IPS-18a (cell line): ENCODE measurements around the gene ARHGEF4.
A peak's percentile ranks its signal among the peaks of the same experiment; 100 is the strongest.

Experiments used
- H3K27ac ChIP-seq: one replicate; pipeline ENCODE4 v1.5.1; 2013; ENCODE audit warnings: low read length
- H3K27me3 ChIP-seq: one replicate; pipeline ENCODE4 v1.6.1; 2013; ENCODE audit warnings: mild to moderate bottlenecking, low read length; ENCODE audit not compliant: control insufficient read depth, insufficient read depth
- H3K36me3 ChIP-seq: one replicate; pipeline ENCODE4 v1.6.1; 2013; ENCODE audit warnings: low read depth, low read length; ENCODE audit not compliant: control insufficient read depth
- H3K4me1 ChIP-seq: one replicate; pipeline ENCODE4 v1.6.1; 2013; ENCODE audit warnings: low read depth, low read length; ENCODE audit not compliant: control insufficient read depth
- H3K4me3 ChIP-seq: one replicate; pipeline ENCODE4 v1.5.1; 2013; ENCODE audit warnings: low read length
- H3K9ac ChIP-seq: one replicate; pipeline ENCODE4 v1.6.1; 2013; ENCODE audit warnings: mild to moderate bottlenecking, low read length, moderate library complexity
- H3K9me3 ChIP-seq: one replicate; pipeline ENCODE4 v1.6.1; 2013; ENCODE audit warnings: low read depth, low read length; ENCODE audit not compliant: control insufficient read depth

ARHGEF4 gene, protein sequence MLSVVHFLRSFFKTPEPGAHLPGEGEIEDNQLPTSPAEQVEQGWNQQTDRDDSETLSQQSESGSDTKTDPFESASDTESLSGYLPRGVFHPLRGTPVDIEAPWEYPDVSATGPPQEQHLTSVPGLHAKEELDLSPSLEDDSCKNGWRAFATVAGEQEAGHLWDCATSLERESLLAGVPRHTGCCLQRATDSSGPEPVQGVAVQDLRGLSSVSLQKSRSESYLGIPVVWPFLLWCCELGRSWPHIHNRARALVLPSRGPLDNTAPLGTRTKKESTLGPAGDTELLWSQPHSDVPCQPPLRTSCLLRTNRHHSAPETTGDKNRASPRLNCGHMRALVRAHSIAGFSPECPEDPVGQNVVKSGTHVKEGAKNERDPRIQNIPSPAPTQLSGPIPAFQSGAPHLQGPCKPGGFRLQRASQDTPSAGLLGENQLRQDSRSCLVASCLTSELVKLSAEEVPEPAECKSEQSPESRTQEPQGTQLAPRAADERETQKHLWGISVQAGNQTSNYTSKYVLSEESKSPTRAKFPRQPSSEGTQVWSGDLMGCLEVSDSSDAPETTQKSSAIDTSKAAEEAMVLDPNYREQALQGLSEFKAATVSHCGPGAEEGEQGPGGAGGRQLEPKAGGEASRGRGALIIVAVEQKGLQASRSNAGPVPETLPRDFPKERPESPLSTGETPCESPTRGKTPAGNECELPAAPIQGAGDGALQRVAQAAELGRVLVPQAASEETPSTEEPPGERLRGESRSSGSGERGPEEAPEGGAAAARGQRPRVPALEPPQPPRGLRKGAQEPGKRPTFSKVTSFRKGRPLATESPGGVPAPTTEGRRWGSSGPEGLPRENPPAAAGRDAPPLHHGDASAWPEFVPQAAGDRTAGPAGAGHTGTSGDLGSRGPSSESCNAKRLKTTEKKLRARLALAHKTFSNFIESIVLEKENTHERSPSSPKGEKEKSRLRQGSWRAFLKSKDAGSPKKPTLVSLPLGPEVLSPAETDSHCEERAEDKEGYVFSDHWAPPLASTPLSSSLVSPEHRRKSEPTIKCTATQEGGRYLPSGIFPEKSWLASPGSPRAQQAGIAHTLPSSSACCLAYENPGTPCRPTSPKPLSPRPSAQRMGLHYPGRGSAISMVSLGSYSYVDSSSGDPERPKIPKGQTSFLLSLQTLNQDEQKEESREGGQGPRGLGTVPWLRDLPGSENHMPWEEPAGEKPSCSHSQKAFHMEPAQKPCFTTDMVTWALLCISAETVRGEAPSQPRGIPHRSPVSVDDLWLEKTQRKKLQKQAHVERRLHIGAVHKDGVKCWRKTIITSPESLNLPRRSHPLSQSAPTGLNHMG (N-terminal part only)

GRCh38 chr2:130836501-130837174, at the start of gene ARHGEF4:
Gene ARHGEF4 (plus strand): TSS chr2:130836914. CDS start chr2:130836954, 40 bp downstream.
- peaks cover 32% of the 10 kb centered on the region for H3K27me3 ChIP-seq
- peak within 1 kb of the TSS; percentile 59 for H3K4me3 ChIP-seq
- no peak within 1 kb of the TSS for H3K9ac ChIP-seq
- no peaks in the 10 kb centered on the region for H3K9me3 ChIP-seq
- peaks cover 5% of the 10 kb centered on the region for H3K4me1 ChIP-seq
- H3K36me3 ChIP-seq, result no peaks in the 10 kb centered on the region
- H3K27ac ChIP-seq, result no peak within 1 kb of the TSS

DNA sequence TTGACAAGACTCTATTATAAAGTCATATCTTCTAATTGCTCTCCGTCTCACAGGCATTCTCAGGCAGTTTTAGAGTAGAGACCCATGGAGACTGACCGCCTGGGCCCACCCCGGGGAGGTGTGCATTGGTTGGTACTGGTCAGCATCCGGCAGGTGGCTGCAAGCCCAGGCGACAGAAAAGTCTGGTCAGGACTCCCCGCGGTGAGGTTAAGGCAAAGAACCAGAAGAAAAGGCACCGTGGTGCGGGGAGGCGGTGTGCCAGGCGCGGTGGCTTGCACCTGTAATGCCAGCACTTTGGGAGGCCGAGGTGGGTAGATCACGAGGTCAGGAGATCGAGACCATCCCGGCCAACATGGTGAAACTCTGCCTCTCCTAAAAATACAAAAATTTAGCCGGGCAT, 48.9 kb upstream of the ARHGEF4 start:
- Histone ChIP-seq H3K36me3 (no peaks in the 10 kb centered on the region), H3K27ac (no peak overlapping the region), H3K9ac (no peak overlapping the region), H3K4me1 (no peaks in the 10 kb centered on the region), H3K9me3 (no peaks in the 10 kb centered on the region), H3K4me3 (no peak overlapping the region), H3K27me3 (no peaks in the 10 kb centered on the region)

DNA sequence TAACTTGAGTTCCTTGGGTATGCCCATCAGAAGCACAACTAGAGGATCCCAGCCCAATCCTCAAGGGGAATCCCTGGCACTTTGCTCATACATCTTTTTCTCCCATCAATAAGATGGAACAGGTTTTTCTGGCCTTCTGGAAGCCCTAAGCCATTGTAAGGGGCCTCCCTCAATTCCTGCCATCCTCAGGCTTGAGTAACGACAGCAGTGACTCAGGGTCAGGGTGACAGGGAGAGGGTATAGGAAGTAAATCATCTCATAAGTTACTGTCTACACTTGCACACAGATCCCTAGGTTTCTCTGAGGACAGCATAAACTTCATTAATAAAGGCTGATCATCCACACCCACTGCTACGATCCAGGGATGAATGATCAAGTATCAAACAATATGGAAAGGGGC, 46.4 kb upstream of the ARHGEF4 start:
- no peak overlapping the region for H3K9ac ChIP-seq
- no peaks in the 10 kb centered on the region for H3K9me3 ChIP-seq
- no peak overlapping the region for H3K4me3 ChIP-seq
- no peaks in the 10 kb centered on the region for H3K4me1 ChIP-seq
- H3K27ac ChIP-seq, result no peak overlapping the region
- no peaks in the 10 kb centered on the region for H3K27me3 ChIP-seq
- no peaks in the 10 kb centered on the region for H3K36me3 ChIP-seq

DNA sequence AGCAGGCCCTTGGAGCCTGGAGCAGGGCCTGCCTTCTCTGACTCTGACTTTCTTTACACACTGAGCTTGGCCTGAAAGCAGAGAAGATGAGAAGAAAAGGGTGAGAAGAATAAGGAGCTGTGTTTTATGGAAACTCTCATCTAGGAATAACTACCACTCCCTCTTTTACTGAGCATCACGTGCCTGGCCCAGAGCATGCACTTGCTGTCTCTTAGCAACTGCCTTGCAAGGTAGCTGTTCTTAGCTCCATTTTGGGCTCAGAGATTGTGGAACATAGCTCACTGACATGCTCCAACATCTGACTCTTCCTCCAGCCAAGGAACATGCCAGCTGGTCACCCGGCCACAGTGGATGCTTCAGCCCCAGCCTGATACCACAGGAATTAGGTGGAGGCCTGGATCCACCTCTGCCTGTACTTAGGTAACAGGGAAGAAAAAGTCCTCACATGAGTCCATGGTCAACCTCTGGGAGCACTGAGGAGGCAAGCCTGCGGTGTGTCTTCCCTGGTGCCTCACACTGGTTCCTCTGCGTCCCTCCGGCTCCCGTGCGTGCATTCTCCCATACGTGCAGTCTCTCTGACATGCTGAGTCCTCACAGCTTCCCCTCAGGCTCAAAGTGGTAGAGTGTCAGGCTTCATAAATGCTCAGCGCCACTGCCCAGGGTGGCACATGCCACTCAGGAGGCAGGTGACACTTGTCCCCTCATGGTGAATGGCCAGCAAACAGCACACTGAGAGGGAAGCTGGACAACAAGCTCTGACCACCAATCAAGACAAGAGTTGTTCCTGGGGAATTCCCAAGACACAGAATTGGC, 45.7 kb upstream of the ARHGEF4 start:
- H3K36me3 ChIP-seq, result no peaks in the 10 kb centered on the region
- H3K9me3 ChIP-seq, result no peaks in the 10 kb centered on the region
- H3K27me3 ChIP-seq, result no peaks in the 10 kb centered on the region
- H3K4me1 ChIP-seq, result no peaks in the 10 kb centered on the region
- no peak overlapping the region for H3K9ac ChIP-seq
- H3K4me3 ChIP-seq, result no peak overlapping the region
- H3K27ac ChIP-seq, result no peak overlapping the region

DNA sequence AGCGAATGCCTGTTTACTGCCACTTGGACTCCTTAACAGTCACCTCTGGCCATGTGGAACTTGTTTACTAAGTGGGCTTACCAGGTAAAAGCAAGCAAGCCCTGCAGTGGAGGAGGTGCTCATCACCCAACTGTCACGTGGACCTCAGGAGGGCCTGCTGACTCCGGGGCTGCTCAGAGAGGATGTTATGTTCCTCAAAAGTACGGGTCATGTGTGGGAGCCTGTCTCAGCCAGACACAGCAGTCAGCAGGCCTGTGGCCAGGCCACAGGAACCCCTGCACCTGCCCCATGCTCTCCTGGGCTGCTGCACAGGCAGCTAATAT, 45.1 kb upstream of the ARHGEF4 start:
- Histone ChIP-seq H3K4me3 (no peak overlapping the region), H3K27ac (no peak overlapping the region), H3K4me1 (no peaks in the 10 kb centered on the region), H3K9ac (no peak overlapping the region), H3K27me3 (no peaks in the 10 kb centered on the region), H3K36me3 (no peaks in the 10 kb centered on the region), H3K9me3 (no peaks in the 10 kb centered on the region)

GRCh38 chr2:130795431-130795830, 41.3 kb upstream of the ARHGEF4 start:
- Histone ChIP-seq H3K9me3 (no peaks in the 10 kb centered on the region), H3K27me3 (peaks cover 19% of the 10 kb centered on the region), H3K27ac (no peak overlapping the region), H3K9ac (no peak overlapping the region), H3K4me1 (peaks cover 4% of the 10 kb centered on the region), H3K36me3 (no peaks in the 10 kb centered on the region), H3K4me3 (no peak overlapping the region)

- no peak overlapping the region for H3K27ac ChIP-seq
- no peak overlapping the region for H3K9ac ChIP-seq
- no peaks in the 10 kb centered on the region for H3K36me3 ChIP-seq
- peaks cover 4% of the 10 kb centered on the region for H3K4me1 ChIP-seq
- no peaks in the 10 kb centered on the region for H3K9me3 ChIP-seq
- peaks cover 19% of the 10 kb centered on the region for H3K27me3 ChIP-seq
- H3K4me3 ChIP-seq, result no peak overlapping the region
Measured at GRCh38 chr2:130796290-130796689, 40.4 kb upstream of the ARHGEF4 start.

DNA sequence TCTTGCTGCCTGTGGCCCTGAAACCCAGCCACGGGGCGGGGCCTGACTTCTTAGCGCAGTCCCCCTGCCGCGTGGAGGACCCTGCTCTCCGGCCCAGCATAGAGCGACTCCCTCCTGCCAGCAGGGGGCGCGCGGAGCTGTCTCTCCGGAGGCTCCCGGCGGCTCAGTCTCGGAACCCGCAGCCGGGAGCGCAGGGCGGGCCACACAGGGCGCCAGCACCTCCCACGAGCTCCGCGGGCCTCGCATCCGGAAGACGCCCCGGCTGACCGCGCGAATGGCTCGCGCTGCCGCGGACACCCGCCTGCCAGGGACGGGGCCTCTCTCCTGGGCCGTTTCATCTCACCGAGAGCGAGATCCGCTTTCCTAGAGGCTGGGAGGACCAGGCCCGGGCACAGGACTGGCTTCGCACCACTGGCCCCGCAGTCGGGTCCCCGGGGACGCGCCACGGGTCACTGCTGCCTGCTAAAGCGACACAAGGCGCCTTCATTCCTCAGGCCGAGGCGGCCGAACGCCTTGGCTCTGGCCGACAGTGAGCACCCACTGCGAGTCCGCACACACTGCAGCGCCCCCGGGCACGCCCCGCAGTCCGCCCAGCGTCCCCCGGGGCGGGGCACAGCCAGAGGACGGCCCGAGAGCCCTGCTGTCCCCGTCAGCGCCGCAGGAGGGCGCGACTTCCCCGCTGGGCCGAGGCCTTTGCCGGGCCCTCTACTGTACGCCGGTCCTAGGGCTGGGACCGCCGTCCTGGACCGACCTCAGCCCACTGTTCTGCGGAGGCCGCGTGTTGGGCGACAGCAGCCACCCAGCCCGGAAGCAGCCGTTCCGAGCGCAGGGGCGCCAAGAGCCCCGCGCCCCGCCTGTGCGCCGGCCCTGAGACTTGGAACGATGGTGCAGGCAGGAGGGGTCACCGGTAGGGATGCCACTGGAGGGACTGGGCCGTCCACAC, 39.0 kb upstream of the ARHGEF4 start:
- Histone ChIP-seq H3K27me3 (peaks cover 19% of the 10 kb centered on the region), H3K9ac (no peak overlapping the region), H3K36me3 (no peaks in the 10 kb centered on the region), H3K4me3 (peak overlapping the region; percentile 55), H3K9me3 (no peaks in the 10 kb centered on the region), H3K4me1 (peaks cover 4% of the 10 kb centered on the region), H3K27ac (no peak overlapping the region)

DNA sequence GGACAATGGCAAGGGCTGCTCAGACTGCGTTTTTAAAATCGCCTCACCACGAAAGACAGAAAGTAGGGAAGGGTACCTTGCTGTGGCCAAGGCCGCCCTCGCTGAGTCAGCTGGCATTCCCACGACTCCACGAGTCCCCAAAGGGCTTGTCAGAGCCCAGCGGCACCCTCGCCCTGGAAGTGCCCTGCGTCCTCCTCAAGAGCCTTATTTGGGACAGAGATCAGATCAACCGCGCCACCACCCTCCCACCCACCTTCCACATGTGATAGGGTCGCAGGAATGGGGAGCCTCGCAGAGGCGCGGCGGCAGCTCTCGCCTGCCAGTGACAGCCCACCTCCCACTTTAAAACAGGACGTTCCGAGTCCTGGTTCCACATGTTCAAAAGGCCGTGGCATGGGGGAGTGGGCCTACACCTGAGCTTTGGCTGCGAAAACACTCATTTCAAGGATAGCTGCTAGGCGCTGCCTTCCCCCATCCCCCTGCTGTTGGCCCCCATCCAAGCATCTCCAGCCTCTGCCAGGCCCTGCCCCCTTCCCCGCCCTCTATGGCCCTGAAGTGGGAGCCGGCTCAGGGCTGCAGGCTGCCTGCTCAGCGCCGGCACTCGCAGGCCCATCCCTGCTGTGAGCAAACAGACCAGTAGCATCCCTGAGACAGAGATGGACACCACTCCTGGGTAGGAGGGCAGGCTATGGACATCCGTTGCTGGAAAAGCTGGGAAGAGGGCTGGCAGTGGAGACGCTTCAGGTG, 38.1 kb upstream of the ARHGEF4 start:
- Histone ChIP-seq H3K27ac (no peak overlapping the region), H3K4me3 (peak overlapping the region; percentile 55), H3K4me1 (peaks cover 4% of the 10 kb centered on the region), H3K27me3 (peaks cover 19% of the 10 kb centered on the region), H3K9me3 (no peaks in the 10 kb centered on the region), H3K36me3 (no peaks in the 10 kb centered on the region), H3K9ac (no peak overlapping the region)
